Measurements from ENCODE around the gene ANKRD28.

ANKRD28 gene

DNA sequence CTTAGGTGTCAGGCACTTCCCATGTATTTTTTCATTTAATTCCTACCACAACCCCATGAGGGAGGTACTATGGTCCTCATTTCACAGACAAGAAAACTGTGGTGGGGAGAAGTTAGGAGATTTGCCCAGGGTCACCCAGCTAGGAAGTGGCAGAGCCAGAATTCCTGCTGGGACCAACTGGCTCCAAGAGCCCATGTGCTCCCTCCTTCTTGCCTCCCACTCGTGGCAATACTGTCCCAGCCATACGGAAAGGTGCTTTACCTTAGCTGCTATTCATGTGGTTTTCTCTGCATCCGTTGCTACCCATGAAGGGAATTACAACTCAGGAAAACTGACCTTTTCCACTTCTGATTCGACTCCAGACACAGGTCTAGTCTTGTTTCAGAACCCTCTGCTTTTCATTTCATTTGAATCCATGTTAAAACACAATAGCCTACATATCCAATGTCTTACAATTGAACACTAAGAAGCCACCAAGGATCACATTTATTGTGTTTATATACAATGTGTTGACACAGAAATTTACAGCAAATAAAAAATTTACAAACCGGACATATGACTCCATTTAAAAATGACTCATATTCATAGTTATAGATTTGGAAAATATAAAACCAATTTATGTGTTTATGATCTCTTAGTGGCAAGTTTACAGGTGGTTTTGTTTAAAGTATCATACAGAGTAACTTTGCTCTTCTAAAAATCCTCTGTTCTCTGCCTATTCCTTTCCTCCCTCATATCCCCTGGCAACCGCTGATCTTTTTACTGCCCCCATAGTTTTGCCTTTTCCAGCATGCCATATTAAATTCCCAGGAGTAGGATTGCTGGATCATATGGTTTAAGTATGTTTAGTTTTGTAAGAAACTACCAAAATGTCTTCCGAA lies 137.5 kb downstream of the ANKRD28 start:
- DNase-seq (ENCODE audit: low spot score): no peak

DNA sequence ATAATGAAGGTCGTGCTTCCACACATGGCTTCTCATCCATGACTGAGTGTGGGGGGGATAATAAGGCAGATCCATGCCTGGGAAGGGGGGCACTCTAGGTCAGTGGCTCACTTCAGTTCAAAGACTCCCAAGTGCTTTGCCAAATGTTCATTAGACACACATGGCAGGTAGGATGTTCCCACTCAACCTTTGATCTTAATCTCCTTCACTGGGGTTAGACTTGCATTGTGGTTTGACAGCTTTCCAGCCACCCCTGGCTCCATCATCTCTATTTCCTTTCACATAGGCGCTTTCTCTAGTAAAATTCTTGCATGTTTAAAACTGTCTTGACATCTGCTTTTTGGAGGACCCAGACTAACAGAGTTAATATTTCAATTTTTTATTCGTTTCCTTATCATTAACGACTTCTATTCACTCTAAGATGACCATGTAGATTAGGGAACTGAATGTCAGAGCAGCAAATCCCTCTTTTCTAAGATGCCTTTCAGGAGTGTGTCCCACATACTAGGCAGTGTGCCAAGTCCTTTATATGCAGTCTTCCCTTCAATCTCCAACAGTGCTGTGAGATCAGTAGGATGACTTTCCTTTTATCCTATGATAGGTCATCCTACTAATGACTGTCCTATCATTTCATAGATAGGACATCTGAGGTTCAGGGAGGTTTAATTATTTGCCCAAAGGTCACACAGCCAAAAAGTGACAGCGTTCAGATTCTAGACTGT lies 138.4 kb downstream of the ANKRD28 start:
- DNase-seq (ENCODE audit: low spot score): no peak

DNA sequence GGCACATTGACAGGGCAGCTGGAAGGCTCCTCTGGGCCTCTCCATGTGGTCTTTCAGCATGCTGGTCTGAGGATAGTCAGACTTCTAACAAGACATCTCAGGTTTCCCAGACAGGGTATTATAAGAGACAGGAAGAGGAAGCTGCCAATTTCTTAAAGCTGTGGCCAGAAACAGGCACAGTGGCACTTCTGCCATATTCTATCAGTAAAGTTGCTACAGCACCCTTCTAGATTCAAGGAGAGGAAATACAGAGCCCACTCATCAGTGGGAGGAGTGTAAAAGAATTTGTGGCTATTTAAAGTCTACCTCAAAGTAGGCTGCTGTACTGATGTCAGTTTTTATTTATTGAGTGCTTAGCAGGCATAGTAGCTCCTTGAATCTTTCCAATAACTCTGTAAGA lies 140.8 kb downstream of the ANKRD28 start:
- DNase-seq (ENCODE audit: low spot score): no peak

DNA sequence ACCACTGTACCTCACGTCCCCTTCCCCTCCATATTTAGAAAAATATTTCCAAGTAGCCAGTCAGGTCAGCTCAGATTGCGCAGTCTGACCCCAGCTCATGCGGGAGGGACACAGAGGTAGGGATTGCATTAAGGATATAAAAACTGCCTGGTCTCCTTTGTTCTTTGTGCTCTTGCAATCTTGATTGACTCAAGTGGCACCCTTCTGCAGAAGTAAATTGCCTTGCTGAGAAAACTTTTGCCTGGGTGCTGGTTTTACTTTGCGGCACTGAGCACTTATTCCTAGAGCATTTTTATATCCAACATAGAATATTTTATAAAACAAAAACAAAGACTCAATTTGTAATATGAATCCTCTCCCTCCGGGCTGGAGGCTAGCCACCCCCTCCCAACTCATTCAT lies 141.4 kb downstream of the ANKRD28 start:
- no peak for DNase-seq (ENCODE audit: low spot score)

DNA sequence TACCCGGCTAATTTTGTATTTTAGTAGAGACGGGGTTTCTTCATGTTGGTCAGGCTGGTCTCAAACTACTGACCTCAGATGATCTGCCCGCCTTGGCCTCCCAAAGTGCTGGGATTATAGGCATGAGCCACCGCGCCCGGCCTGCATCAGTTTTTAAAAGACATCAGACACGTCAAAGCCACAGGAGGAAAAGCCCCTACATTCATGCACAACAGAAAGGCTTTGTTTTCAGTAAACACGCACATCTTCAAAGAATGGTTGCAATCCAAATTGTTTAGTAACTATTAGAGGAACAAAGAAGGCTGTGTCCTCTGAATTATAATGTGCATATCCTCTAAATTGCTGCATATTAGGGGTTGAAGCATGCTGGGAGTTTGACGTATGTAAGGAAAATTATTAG lies 142.9 kb downstream of the ANKRD28 start:
- DNase-seq (ENCODE audit: low spot score): no peak

DNA sequence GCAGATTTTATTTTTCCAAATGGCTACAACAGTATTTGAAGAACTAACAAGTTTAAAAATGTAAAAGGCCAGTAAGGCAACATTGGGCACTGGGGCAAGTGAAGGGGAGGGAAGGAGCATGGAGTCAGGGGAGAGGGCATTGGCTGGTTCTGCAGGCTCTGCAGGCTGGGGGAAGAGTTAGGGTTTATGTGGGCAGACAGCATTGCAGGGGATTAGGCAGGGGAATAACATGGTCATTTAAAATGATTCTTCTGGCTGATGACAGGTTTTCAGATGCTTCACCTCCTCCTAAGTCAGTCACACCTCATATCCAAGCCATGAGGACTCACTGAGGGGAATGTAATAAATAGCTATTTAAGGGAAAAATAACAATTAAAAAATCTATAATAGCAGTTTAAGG lies 143.7 kb downstream of the ANKRD28 start:
- DNase-seq (ENCODE audit: low spot score): no peak

DNA sequence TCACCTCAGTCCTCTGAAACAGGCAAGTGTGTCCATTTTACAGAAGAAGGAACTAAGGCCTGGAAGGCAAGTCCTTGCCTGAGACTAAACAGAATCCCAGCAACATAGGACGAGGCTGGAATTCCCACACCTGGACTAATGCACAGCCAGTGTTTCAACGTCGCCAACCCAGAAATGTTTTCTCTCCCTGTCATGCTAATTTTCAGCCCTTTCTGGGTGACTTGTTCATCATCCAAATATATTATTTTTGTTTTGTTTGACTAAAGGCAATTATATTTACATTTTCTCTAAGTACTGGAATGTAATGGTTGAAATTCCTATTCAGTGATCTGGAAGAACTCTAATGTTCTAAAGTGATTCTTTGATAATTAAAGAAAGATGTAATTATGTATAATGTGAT lies 144.5 kb downstream of the ANKRD28 start:
- no peak for DNase-seq (ENCODE audit: low spot score)

DNA sequence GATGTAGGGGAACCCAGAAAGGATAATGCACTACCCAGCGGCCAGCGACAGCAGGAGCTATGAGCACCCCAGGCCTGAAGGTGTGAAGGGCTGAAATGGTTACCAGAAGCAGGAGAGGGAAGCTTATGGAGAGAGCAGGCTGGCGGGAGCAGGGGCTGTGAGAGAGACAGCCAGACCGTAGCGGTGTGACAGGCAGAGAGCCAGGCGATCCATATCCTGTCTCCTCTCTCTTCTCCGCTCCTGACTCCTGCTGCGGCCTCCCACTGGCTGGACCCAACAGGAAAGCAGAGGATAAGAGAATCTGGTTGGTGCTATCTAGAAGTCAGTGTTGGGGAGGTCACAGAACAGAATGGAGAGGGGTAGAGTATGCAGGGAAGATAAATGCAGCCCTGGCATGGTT lies 146.4 kb downstream of the ANKRD28 start:
- no peak for DNase-seq (ENCODE audit: low spot score)

DNA sequence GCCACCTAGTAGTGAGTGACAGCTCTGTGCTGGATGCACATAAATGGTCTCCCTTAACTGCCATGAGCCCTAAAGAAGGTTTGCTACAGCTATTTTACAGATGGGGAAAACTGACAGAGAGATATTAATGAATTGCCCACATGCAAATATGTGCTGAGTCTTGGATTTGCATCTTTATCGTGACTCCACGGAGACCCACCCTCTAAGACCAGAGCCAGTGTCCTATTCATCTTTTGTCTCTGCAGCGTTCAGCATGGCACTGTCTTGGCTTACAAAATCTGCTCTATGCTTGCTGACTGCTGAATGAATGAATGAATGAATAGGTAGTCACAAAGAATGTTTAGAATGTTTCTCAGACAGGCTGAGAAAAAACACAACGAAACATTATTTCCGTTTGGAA lies 147.9 kb downstream of the ANKRD28 start:
- no peak for DNase-seq (ENCODE audit: low spot score)

DNA sequence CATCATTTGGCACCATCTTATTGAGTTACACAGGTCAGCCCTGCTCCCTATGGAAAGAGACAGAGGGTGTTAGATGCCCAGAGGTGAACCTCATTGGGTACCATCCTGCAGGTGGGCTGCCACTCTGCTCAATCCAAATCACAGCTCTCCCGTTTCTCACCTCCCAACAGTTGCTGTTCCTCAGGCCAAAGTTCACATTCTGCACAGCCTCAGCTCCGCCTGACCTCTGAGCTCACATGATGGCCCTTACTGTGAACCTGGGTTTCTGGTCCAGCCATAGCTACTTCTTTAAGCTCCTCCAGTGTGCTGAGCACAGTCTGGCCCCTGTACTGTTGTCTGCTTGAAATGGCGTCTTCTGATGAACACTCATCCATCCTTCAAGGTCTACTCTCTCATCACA lies 148.4 kb downstream of the ANKRD28 start:
- DNase-seq (ENCODE audit: low spot score): no peak

DNA sequence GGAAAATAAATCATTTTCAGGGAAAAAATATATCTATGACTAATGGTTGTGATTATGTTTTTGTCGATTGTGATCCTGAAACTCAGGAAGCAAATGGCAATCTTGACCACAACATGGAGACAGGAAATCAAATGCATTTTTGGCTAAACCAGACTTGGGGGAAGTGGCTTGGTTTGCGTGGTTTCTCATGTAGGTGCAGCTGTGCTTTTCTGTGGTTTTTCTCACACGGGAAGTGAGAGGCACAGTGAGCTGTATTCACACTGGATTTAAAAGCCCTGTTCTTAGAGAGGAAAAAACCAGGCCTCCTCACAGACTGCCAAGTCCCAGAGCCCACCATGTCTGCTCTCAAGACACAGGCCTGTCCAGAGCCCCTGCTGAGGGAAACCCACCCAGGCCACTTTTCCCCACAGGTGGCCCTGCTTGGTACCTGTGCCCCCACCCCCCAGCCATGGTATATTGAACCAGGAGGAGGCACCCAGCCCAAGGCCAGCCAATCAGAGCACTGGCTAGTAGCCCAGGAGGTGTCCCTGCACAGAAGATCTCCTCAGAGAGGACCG lies 150.1 kb downstream of the ANKRD28 start:
- peak; percentile 67 for DNase-seq (ENCODE audit: low spot score)

DNA sequence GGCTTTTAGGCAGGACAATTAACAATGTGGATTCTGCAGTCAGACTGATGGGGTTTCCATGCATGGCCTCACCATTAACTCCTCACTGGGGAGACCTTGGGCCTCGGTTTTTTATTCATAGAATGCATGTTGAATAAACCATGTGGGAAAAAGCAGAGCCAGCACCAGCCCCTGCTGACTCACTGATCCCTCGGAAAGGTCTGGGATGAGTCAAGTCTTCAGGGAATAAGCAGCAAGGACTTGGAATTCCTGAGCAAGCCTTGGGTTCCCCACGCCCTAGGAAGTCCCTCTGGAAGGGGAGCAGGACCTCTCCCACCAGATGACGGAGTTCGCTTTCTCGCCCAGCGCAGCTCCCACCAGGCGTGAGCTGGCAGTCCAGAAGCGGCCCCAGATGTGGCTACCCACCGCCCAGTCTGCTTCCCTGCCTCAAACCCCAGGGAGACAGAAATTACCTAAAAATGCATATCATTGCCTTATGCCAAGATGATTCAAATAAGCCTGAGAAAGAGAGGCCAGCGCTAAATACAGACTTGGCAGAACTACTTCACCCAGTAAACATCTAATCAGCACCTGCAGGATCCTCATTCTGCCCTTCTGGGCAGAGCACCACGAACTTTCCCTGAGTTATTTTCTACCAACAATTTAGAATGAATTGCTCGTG lies 150.8 kb downstream of the ANKRD28 start:
- DNase-seq (ENCODE audit: low spot score): peak; percentile 95

DNA sequence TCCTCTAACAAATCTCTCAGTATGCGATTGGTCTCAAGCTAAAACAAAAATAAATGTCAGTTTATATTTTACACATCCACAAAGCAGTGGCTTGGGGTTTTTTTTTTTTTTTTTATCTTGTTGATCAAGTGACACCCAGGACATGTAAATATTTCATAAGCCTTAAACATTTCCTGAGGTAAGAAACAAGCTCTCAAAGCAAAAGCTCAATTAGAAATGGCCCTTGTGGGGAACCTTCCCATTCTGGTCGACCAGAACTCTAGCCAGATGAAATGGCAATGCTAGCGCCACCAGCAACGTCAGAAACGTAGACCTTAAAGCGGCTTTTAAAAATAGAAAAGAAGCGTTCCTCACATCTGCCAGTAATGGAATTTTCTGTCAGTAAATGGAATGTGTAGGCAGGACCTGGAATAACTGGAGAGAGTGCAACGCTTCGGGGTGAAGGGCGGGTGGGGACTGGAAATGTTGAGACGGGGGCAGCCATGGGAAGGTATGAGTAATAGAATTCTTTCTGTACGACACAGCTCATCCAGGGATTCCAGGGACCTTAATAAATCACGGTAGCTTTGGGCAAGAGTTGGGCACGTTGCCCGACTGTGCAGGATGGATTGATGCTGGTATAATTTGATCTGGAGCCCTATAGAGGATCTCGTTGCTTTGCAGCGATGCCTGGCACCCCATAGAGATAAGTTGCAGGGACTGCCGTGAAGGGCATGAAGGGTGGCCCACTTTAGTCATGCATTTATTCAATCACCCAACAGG lies 151.9 kb downstream of the ANKRD28 start:
- peak; percentile 81 for DNase-seq (ENCODE audit: low spot score)

DNA sequence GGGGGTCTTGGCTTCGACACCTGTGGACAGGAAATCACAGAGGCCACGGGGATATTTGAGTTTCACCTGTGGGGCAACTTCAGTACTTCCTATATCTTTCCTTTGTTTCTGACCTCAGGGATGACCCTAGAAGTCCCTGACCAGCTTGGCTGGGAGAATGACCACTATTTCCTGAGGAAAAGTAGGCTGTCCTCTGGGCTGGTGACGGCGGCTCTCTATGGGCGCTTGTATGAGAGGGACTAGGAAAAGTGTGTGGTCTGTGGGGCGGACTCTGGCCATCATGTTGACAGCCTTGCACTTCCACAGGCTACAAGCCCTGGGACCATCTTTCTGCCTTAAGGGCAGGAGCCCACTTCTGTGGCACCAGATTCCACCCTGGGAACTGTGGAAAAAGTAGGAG lies 152.5 kb downstream of the ANKRD28 start:
- DNase-seq (ENCODE audit: low spot score): no peak

DNA sequence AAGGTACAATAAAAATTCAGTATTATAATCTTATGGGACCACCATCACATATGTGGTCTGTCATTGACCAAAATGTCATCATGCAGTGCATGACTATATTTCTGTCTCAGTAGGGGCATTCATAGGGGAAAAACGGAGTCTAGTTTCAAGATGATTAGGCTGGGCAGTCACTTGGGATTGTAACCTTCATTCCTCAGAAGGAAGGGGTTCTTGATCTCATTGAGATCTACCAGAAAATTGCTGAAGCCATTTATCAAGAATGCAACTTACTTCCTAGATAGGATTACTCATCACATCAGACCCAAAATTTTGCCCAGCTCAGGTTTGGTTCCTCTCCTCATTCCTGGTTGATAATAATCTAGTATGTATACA lies 158.9 kb downstream of the ANKRD28 start:
- no peak for DNase-seq (ENCODE audit: low spot score)

DNA sequence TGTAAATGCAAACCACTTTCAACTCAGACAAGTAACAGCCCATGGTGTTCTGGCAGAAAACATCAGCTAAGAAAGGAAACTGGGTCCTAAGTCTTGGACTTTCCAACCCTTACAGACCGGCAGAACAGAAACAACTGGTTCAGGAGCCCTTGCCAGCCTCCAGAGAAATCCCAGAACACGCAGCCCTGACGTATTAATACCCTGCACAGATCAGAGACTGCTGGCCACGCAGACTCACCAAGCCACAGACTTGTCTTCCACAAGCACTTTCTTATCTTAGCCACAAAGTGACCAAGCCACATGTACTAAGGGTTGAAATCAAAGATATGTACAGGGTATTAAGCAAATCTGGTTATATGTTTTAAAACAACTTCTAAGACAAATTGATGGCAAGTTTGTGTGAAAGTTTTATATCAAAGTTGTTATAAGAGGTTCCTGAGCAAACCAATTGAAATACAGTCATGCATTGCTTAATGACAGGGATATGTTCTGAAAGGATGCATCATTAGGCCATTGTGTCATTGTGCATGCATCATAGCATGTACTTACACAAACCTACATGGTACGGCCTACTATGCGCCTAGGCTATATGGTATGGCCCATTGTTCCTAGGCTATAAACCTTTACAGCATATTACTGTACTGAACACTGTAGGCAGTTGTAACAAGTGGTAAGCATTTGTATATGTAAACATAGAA lies 159.4 kb downstream of the ANKRD28 start:
- no peak for DNase-seq (ENCODE audit: low spot score)

DNA sequence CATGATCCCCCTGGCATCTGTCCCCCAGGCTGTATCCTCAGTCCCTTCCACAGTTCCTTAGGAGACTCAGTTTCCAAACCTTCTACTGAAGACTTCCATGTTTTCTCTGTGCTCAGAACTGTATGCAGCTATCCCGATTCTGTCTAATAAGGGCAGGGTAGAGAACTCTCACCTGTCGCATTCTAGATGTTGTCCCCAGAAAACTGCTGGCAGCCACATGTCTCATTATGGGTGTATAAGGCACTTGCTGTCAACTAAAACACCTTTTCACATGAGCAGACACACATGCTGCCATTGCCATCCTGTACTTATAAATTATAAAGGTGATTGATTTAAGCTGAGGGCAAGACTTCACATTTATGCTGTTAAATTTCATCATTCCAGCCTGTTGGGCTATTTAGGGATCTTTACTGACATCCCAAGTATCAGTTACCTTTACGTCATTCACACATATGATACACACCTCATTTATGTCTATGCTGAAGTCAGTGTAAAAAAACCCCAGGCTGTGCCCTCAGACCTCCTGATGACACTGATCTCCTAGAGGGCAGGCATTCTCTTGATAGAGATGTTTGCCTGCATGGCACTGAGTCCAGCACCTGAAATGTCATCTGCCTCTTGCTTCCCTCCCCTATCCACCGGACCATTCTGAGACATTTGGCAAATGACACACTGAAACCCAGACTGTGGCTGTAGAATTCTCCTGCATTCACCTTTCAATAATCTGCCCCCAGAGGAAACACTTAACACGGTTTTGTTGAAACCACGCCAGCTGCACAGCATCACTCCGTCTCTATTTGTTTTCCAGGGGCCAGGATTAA lies 160.4 kb downstream of the ANKRD28 start:
- DNase-seq (ENCODE audit: low spot score): no peak

DNA sequence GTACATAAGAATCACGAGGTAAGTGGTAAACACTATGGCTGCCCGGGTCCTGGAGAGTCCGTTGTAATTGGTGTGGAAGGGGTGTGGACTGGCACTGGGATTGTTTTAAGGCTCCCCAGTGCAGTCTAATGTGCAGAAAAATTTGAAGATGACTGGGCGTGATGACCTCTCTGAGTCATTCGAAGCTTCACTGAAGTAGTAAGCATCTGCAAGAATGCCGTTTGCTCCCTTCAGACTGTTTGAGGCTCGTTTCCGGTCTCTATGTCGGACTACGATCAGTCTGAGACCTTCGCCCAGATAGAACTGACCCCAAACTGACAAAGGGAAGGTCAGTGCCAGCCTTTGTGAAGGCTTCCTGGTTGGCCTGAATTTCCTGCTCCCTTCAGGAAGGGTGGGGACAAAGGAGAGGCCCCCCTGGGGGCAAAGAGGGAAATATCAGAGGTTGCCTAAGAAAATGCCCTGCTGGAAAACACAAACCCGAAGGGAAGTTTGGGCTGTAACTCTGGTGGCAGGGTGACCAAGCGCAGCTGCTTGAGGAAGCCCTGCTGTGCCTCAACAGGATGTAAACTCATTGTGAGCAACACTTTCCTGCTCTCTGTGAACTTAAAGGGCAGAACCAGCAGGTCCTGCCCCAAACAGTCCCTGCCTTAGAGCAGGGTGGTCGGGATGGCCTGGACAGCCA lies 161.6 kb downstream of the ANKRD28 start:
- DNase-seq (ENCODE audit: low spot score): peak; percentile 88

DNA sequence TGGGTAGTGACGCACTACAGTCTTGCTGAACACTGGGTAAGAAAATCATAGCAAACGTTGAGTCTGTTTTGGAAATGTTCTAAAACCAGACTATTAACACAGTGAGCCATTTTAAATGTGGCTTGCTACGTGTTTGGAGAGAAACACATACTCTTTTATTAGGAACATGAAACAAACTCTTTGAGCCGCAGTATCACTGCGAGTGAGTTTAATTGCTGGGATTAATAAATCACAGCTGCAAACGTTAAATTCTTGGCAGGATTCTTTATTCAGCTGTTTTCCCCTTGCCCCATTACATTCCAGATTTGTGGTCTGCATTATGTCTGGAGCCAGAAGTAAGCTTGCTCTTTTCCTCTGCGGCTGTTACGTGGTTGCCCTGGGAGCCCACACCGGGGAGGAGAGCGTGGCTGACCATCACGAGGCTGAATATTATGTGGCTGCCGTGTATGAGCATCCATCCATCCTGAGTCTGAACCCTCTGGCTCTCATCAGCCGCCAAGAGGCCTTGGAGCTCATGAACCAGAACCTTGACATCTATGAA lies 162.6 kb downstream of the ANKRD28 start:
- DNase-seq (ENCODE audit: low spot score): peak; percentile 74

DNA sequence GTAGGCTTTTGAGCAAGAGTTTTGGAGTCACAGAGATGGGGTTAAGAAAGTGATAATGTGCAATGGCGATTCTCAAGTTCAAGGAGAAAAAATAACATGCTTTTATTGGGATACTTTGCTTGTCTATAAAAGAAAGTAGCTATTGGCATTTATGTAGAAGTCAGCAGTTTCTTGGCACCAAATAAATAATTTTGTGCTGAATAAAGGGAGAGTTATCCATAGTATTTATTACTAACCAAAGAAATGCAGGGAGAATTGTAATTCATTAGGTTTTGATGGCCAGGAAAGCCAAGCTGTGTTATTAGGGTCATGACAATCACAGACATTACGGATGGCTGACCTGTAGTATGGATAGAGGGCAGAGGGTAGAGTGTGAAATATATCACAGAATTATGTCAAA lies 163.1 kb downstream of the ANKRD28 start:
- DNase-seq (ENCODE audit: low spot score): no peak

Data from AG08395 (cell line).